AML-193 (cell line): ENCODE measurements around the gene ZNF613.
"Not testable (repeated sequence)": the region's sequence is repeated elsewhere in the genome, so short reads cannot be mapped to it uniquely, and the experiment has no call there.

ENCODE experiments used
- DNase-seq, 2 experiments: peaks; one replicate each; lab custom pipeline; 2025; lab: John Stamatoyannopoulos, UW

The ZNF613 gene

DNA sequence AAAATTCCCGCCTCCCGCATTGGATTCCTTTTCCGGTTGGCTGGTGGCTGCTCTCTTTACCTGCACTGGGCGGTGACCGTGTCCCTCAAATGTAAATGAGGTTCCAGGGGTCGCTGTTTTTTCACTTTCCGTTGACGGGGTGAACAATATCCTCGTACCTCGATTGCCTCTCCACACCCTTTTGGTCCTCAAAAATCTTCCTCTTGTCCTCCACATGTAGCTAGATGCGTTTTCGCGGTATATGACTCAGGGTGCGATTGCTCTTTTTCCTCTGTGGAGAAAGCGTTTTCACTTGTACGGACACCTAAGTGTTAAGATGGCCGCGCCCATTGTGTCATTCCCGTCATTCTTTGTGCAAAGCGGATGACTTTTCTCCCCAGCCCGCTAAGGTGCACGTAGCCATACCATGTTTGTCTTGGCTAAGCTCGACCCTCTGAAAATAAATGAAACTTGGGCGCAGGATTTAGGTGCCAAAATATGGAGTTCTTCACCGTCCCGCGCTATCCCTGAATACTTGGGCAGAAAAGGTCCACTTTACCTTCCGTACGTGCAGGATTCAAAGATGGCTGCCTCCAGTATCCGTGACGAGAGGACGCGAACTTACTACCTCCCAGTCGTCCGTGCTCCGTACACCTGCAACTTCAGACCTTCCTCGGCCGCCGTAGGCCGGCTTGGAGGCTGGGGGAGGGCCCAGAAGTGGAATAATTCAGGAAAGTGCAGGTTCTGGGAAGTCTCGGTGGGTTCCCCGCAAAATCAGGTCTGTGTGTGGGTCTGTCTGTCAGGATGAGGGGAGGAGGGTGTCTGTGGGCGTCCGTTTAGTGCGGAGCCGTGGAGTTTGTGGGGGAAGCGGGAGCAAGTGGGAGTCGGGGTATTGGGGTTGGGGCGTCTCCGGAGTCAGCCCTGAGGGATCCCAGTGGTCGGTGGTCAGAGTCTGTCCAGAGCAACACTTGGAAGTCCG, at the start of gene ZNF613:
Gene ZNF613, plus strand, starts transcription at position 689 of the 958 bp plus-strand sequence. CDS start 8,749 bp downstream, outside the sequence.
- peak; percentile 88 to 95 for DNase-seq

- no peak for DNase-seq
Measured at GRCh38 chr19:51882518-51882917, 44.8 kb upstream of the ZNF613 start.

DNA sequence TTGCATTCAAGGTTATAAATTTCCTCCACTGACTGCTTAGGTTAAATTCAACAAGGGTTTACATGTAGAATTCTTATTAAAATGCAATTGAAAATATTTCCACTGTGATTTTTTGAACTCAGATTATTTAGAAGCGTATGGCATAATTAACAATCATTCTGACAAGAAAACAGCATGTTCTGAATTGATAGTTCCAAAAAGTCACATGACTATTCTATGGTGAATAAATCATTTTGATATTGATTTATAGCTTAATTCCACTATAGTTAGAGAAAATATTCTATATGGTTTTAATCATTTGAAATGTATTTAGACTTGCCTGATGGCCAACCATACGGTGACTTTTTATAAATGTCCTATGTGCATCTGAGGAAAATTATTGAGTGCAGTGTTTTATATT, 42.6 kb upstream of the ZNF613 start:
- DNase-seq: no peak

GRCh38 chr19:51887522-51888498, 39.5 kb upstream of the ZNF613 start, which contains the start of gene ZNF577:
TSS of gene ZNF577 (minus strand) at chr19:51887951. CDS start at chr19:51880382, 7,569 bp downstream.
- DNase-seq: no peak

GRCh38 chr19:51889934-51890333, 37.3 kb upstream of the ZNF613 start:
- DNase-seq: no peak

DNA sequence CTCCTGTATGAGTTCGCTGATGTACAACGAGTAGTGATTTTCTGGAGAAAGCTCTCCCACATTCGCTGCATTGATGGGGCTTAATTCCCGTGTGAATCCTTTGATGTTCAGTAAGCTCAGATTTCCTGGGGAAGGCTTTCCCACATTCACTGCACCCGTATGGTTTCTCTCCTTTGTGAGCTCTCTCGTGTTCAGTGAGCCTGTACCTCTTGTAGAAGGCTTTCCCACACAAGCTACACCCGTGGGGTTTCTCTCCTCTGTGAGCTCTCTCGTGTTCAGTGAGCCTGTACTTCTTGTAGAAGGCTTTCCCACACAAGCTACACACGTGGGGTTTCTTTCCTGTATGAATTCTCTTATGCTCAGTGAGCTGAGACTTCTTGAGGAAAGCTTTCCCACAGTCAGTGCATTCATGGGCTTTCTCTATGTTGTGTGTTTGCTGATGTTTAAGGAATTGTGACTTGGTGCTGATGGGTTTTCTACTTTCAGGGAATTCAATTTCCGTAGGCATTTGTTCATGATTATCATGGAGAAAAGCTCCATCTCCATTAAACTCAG, 36.0 kb upstream of the ZNF613 start:
- no peak for DNase-seq

- no peak for DNase-seq
Measured at GRCh38 chr19:51901860-51902259, 25.4 kb upstream of the ZNF613 start.

DNA sequence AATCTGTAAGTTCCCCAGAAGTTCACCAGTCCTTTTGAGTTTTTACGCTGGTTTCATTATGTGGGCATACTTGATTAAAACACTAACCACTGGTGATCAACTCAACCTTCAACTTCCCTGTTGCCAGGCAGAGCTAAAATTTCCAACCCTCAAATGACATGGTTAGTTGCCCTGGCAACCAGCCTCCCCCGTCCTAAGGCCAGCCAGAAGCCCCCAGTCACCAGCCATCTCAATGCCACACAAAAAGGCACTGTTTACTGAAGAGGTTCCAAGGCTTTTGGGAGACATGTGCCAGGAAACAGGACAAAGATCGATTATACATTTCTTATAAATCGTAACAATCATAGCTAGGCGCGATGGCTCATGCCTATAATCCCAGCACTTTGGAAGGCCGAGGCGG, 24.1 kb upstream of the ZNF613 start:
- no peak for DNase-seq

DNA sequence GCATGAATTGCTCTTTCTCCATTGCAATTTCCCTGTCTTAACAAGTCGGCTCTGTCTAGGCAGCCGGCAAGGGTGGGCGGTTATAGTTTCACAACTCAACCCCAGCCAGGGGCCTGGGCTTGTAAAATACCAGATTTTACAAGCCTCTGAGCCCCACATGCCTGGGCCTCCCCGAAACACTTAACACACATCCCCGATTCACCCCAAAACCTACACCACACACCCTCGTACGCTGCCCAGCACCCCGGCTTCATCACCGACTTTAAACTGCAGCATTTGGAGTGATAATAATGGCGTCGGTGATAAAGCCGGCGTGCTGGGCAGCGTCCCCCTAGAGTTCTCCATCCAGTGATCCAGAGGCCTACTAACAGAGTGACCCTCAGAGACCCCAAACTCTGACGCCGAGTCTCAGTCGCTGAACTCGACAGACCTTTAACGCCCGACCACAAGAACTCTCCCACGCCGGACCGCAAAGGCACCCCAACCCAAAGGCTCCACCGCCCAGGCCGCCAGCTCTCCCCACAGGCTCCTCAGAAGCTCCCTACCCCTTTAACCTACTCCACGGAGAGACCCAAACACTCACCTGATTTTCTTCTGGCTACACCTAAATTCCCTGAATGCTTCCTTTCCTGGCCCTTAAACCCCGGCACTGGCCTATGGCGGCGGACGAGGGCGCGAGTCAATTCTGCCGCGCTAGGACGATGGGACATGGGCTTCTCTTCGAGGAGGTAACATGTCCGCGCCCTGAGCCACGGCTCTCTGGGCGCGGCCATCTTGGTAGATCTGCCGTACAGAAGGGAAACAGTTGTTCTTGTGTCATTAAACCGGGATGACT, 22.7 kb upstream of the ZNF613 start, which contains the start of gene ZNF649:
Gene ZNF649, minus strand, starts transcription at position 687 of the 835 bp plus-strand sequence. CDS start 4,910 bp downstream, outside the sequence.
- DNase-seq: peak; percentile 73 to 74

DNA sequence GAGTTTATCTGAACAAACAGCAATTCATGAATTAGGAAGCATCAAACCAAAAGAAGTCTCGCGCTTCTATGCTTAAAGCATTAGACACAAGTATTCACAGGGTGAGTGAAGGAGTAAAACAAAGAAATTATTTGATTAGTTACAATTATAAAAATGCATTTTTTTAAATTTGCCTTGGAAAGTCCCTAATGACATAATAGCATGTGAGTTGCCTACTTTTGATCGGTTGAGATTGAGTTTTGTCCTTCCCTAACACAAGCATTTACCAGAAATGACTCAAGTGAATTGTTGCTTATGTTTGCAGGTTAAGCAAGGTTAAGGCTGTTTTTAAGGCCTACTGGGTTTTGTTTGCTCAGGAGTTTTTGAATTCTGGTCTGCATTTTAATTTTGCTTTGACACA, 22.1 kb upstream of the ZNF613 start:
- no peak for DNase-seq

DNA sequence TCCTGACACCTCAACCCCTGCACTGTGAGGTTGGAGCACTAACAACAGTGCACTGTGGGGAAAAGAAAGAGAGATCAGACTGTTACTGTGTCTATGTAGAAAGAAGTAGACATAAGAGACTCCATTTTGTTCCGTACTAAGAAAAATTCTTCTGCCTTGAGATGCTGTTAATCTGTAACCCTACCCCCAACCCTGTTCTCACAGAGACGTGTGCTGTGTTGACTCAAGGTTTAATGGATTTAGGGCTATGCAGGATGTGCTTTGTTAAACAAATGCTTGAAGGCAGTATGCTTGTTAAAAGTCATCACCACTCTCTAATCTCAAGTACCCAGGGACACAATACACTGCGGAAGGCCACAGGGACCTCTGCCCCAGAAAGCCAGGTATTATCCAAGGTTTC, 21.6 kb upstream of the ZNF613 start:
- not testable (repeated sequence) for DNase-seq

GRCh38 chr19:51906108-51906507, 21.2 kb upstream of the ZNF613 start:
- DNase-seq: not testable (repeated sequence)

- not testable (repeated sequence) for DNase-seq
Measured at GRCh38 chr19:51907981-51908380, 19.3 kb upstream of the ZNF613 start.

DNA sequence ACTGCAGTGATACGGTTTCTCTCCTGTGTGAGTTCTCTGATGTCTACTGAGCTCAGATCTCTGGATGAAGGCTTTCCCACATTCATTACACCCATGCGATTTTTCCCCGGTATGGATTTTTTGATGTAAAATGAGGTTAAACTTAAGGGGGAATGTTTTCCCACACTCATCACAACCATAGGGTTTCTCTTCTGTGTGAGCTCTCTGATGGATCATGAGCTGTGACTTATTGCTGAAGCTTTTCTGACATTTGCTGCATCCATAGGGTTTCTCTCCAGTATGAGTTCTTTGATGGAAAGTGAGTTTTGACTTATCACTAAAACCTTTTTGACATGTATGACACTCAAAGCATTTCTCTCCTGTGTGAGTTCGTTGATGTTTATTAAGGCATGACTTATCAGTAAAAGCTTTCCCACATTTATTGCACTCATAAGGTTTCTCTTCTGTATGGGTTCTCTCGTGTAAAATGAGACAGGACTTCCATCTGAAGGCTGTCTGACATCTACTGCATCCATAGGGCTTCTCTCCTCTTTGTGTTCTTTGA, 11.9 kb upstream of the ZNF613 start:
- DNase-seq: no peak

DNA sequence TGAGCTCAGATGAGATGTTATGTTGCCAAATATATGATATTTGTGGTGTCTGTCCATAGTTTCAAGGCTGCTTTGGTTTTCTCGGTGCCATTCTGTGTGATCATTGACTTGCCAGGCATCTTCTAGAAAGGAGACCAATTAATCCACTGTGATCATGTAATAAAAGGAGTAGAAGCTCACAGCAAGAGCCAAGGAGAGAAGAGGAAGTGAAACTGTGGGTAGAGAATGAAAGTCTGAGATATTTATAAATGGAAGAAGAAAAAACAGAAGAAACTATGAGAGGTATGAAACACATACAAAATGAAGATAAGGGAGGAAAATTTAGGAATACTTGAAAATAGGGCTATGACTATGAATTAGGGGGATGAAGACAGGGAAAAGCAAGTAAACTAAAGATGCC, 11.1 kb upstream of the ZNF613 start:
- DNase-seq: no peak

- DNase-seq: no peak
Measured at GRCh38 chr19:51919606-51920005, 7.7 kb upstream of the ZNF613 start.

DNA sequence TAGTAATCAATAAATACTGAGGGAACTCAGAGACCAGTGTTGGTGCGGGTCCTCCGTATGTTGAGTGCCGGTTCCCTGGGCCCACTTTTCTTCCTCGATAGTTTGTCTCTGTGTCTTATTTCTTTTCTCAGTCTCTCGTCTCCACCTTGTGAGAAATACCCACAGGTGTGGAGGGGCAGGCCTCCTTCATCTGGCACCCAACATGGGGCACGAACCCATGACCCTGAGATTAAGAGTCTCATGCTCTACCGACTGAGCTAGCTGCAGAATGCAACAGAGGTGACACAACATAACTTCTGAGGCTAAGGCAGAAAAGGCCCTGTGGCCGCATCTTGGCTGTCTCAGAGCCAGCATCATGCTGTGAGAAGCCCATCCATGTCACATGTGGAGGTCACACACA, 5.3 kb upstream of the ZNF613 start:
- DNase-seq: no peak

GRCh38 chr19:51926426-51926783, 867 bp upstream of the ZNF613 start:
- DNase-seq: no peak

DNA sequence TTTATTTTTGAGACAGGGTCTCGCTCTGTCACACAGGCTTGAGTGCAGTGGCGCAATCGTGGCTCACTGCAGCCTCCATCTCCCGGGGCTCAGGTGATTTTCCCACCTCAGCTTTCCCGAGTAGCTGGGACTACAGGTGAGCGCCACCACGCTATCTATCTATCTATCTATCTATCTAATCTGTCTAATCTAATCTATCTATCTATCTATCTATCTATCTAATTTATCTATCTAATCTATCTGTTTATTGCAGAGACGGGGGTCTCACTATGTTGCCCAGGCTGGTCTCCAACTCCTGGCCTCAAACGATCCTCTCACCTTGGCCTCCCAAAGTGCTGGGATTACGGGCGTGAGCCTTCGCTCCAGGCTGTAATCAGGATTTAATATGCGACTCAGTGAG, 587 bp downstream of the ZNF613 start:
- no peak for DNase-seq

- DNase-seq: no peak
Measured at GRCh38 chr19:51931921-51932320, 4.6 kb downstream of the ZNF613 start.

- no peak for DNase-seq
Measured at GRCh38 chr19:51938936-51939335, 11.7 kb downstream of the ZNF613 start.
